ENCODE data around the gene MGP.

Gene MGP

GRCh38 chr12:14854586-14855183 lies 31.0 kb downstream of the MGP start:
- DNase-seq: peak; percentile 66

DNA sequence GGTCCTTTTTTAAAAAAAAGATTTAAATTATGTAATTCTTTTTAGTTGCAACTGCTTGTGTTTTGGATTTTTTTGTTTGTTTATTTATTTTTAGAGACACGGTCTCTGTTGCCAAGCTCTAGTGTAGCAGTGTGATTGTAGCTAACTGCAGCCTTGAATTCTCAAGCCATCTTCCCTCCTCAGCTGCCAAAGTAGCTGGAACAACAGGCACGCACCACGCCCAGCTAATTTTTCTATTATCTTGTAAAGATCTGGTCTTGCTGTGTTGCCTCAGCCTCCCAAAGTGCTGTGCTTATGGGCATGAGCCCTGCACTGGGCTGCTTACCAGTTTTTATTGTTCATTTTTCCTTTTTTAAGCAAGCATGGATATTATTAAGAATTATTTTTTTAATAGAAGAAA lies 31.7 kb downstream of the MGP start:
- no peak for DNase-seq

DNA sequence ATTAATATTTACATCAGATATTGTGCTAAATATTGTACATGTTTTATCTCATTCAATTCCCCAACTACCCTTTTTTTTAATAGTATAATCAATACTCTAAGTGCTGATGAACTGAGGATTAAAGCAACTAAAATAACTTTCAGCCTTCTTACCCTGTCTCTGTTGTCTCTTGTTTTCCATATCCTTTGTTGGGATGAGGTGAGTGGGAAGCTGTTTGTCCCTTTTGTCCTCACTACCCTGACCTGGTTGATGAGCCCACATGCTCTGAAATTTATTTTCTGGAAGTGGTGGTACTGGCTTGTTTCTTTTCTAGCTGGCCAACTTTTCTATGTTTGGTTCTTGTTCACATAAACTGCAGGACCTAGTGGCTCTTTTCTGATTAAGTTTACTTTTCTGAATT lies 32.8 kb downstream of the MGP start:
- no peak for DNase-seq

- no peak for DNase-seq
These were observed 34.6 kb downstream of the MGP start for GRCh38 chr12:14850929-14851663.

- DNase-seq: no peak
These were observed 36.0 kb downstream of the MGP start for GRCh38 chr12:14849661-14850060.

DNA sequence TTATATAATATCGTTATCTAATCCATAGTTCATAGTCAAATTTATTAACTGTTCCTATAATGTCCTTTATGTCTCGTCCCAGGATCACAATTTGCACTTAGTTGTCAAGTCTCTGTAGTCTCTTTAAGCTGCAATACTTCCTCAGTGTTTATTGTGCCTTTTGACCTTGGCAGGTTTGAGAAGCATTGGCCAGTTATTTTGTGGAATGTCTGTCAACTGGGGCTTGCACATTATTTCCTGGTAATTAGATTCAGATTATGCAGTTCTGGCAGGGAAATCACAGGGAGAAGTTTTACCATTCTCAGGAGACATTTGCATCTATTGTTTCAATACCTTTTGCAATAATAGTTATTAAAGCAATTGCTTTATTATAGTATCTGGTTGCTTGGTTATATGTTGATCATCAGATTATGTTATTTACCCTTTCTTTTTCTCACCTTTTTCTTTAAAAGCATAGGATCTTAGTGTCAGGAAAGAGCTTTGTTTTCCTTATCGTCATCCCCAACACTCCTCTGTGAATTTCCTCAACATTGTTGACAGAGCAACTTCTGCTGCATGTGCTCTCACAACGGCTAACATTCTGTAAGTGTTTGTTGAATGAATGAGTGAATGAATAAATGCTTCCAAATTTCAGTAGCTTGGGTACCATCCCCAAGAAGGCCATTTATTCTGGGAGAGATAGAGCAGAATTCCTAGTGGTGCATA lies 38.6 kb downstream of the MGP start:
- DNase-seq: no peak

GRCh38 chr12:14846042-14846587 lies 39.5 kb downstream of the MGP start:
- DNase-seq: no peak

DNA sequence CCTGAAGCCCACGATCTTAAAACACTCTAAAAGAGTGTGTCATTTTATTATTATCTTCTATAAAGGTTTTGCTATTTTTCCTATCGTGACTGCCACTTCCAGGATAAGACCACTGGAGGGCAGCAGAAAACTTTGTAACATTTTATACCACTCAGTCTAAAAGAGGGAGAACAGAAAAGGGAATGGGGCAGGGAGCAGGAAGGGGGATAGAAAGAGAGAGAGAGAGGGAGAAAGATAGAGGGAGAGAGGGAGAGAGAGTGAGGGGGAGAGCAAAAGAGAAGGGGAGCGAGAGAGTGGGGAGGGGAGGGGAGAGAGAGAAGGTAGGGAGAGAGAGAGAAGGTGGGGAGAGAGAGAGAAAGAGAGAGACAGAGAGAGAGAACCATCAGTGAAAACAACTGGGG lies 40.3 kb downstream of the MGP start:
- peak; percentile 57 for DNase-seq

DNA sequence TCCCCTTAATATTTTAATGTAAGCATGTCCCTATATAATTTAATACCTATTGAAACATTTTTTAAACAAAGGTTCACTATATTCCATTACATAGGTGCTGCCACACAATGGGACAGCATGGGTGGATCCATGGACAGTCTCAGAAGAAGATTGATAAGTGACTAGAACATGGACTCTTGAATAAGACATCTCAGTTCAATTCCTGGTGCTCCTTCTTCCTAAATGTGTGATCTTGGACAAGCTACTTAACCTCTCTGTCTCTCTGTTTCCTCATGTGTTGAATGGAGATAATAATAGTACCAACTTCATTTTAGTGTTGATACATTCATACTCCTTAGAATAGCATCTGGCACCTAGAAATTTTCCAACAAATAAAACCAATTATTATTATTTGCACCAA lies 41.3 kb downstream of the MGP start:
- no peak for DNase-seq

DNA sequence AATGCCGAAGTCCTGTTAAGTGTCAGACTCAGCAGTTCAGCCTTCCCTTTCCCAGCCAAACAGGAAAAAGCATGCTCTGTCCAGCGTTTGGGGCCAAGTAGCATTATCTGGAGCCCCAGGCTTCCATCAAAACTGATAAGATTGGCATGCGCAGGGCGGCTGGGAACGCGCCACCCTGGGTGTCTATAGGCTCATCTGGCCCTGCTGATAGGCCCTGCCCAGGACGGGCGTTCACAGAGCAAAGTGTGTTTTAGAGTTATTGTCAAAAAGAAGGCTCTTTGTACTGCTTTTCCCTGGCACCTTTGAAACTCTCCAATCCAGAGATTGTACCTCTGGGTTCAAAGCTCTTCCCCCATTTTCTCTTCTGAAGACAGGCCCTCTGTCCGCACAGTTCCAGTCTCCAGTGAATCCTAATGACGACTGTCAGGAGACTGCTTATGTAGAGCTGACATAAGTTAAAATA lies 42.2 kb downstream of the MGP start, which contains the start of gene ART4:
Gene ART4 (minus strand): TSS at position 102 of the 463 bp plus-strand sequence. CDS start 413 bp downstream, outside the sequence.
- DNase-seq: no peak

DNA sequence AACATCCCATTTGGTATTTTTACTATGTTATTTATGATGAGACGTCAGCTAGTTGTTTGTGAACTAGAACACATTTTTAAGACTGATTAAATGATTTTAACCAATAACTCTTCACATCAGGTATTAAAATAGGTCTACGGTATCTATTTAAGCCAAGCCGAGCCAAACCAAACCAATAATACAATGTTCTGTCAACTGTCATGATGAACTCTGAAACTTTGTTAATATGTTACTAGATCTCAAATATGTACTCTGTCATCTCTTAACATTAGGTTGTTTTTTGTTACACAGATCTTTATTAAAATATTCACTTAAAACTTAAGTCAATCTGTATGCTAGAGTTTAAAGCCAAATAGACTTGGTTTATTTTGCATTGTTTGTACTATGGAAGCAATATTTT lies 43.3 kb downstream of the MGP start:
- no peak for DNase-seq

DNA sequence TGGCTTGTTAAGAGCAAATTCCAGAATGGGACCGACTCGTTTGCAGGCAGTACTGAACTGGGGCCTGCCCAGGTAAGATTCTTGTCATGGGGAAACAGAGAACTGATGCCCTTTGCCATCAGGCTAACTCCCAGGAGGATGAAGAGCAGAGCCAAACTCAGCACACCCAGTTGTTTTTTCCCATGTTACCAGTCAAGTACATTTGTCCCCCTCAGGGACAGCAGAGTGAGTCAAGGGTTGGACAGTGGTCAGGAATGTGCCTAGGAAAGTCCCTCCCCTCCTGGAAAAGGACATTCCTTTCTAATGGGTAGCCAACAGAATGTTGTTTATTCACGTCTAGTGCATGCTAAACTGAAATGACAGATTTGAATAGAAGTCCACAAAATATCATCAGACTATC lies 43.9 kb downstream of the MGP start:
- DNase-seq: no peak

GRCh38 chr12:14840616-14841015 lies 45.0 kb downstream of the MGP start:
- no peak for DNase-seq

- no peak for DNase-seq
These were observed 46.4 kb downstream of the MGP start for GRCh38 chr12:14839262-14839661.

DNA sequence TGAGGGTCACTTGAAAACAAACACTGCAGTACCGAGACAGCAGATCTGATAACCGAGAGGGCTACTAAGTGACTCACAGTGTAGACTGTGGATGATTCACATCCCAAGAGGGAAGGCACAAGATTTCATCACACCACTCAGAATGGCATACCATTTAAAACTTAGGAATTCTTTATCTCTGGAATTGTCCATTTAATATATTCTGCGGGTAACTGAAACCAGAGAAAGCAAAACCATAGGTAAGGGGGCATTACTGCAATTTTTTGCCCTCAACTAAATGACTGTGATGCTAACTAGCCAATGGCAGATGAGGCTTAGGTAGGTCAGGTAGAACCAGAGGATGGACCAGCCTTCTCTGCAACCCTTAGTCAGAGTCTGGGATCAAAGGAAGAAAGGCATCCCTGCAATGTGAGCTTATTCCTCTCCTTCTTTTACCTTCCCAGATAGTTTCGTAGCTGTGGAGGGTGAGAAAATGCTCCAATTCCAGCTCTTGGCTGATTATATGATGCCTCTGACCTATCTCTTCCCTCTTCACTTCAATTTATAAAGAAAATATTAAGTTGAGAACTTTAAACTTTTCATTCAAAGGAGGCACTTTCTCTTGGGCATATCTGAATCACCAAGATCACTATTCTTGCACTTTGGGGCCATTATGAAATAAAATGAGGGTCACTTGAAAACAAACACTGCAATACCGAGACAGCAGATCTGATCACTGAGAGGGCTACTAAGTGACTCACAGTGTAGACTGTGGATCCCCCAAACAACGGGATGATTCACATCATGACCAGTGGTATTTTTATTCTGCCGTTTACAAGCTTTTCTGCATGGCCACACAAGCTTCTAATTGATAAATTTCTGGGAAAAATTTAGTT lies 49.1 kb downstream of the MGP start:
- DNase-seq: no peak

GRCh38 chr12:14834509-14834908 lies 51.1 kb downstream of the MGP start:
- no peak for DNase-seq

DNA sequence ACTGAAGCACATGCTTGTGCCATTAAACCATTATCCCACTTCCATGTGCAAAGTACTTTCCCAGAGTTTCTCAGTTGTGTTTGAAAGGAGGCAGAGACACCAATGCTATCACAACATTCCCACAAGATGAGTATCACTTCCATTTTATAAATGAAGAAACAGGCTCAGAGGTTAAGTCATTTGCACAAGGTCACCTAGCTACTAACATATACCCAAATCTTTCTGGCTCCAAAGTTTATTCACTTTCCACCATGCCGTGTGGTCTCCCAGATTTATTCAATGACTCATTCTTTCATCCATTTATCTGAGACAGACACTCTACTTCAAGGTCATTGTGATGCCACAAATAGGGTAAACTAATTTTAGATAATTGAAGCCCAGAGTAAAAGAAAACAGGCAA lies 51.7 kb downstream of the MGP start:
- no peak for DNase-seq

DNA sequence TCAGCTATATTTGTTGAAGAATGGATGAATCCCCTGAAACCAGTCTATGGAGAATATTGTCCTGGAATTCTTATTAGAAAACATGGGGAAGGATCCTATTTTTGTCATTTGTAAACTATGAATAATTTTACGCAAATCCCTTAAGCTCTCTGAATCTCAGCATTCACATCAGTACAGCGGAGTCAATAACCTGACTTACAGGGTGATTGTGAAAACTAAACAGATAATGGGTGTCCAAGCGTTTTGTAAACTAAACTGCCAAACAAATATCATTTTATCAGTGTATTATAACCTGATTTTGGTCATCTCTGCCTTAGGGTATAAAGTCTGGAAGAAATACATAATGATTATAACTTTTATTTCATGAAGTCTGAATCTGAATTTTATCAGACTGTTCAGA lies 52.3 kb downstream of the MGP start:
- no peak for DNase-seq

Data from NCI-H1092 treated with DMSO at 0.1 percent for 48 hours (cell line).